ENCODE results near the gene HTRA2. TPM values are rescaled to one million over a fixed set of nuclear protein-coding genes. Genes with fewer than 3 reads are reported as not detected.

Gene HTRA2
- polyA plus RNA-seq, 6 donors from 2014 or later = 33.0 to 52.0 (median 44.7) TPM

DNA sequence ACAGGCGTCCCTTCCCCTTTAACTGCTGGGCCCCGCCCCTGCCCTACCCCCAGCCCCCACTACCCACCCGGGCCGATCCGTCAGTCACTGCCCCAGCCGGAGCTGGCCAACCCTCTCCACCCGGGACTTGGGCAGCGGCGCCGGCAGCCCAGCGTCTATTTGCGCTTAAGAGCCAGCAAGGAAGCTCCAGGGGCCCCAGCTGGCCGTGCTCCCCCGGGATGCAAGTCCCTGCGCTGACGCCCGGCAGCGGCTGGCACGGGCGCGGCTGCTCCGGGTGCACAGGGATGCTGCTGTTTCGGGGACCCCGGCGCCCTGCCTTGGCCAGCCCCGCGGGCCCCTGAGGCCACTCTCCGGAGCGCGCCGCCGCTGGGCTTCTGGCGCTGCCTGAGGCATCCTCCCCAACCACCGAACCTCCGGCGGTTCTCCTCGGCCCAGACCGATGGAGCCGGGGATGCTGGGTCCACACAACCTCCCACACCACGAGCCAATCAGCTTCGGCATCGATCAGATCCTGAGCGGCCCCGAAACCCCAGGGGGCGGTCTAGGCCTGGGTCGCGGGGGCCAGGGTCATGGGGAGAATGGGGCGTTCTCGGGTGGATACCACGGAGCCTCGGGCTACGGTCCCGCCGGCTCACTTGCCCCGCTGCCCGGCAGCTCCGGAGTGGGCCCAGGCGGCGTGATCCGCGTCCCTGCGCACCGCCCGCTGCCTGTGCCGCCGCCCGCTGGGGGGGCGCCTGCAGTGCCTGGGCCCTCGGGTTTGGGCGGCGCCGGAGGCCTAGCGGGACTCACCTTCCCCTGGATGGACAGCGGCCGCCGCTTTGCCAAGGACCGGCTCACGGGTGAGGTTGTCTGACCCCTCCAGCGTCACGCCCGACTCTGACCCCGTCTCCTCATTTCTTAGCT, 15.1 kb upstream of the HTRA2 start, which contains the start of gene TLX2:
Gene TLX2, plus strand, starts transcription at position 83 of the 903 bp plus-strand sequence. Its CDS starts 357 bp downstream, at position 440.
- peaks cover 0 to 3% (median 0%) of the 10 kb centered on the region in 7 donors for H3K9me3 Mint-ChIP-seq
- peaks cover 64 to 89% (median 78%) of the 10 kb centered on the region in 3 donors for H3K27me3 Mint-ChIP-seq
- peak within 1 kb of the TSS; percentile 59 to 89 (median 79) for H3K4me3 Mint-ChIP-seq
- H3K36me3 Mint-ChIP-seq = no peaks in the 10 kb centered on the region
- ATAC-seq (ENCODE audit: low read depth in 2 of 2) (peak; percentile 22 to 28), DNase-seq (peak; percentile 24)
- H3K27ac Mint-ChIP-seq = peak within 1 kb of the TSS in 2 of 6 donors; percentile 33 to 92
- H3K4me1 Mint-ChIP-seq = peaks cover 13 to 27% (median 25%) of the 10 kb centered on the region in 3 donors

DNA sequence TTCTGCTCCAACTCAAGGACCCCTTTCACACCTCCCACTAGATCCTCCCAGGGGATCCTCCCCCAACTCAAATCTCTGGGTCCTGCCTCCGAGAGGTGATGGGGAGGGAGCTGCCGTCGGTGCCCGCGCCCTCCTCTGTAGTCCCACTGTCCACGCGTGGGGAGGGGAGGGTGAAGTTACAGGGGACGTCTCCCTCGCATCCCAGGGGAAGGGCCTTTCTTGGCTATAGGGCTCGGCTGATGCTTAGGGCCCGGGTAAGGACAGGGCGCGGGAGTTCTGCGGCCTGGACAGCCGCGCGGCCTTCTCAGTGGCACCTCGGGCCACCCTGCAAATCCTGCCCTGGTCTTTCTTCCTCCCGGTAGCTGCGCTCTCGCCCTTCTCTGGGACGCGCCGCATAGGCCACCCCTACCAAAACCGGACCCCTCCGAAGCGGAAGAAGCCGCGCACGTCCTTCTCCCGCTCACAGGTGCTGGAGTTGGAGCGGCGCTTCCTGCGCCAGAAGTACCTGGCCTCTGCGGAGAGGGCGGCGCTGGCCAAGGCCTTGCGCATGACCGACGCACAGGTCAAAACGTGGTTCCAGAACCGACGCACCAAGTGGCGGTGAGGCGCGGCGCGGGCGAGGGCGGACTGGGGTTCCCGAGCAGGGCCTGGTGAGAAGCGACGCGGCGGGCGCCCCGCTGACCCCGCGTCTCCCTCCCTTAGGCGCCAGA, 14.3 kb upstream of the HTRA2 start:
- H3K27ac Mint-ChIP-seq = peak overlapping the region in 1 of 6 donors; percentile 92

DNA sequence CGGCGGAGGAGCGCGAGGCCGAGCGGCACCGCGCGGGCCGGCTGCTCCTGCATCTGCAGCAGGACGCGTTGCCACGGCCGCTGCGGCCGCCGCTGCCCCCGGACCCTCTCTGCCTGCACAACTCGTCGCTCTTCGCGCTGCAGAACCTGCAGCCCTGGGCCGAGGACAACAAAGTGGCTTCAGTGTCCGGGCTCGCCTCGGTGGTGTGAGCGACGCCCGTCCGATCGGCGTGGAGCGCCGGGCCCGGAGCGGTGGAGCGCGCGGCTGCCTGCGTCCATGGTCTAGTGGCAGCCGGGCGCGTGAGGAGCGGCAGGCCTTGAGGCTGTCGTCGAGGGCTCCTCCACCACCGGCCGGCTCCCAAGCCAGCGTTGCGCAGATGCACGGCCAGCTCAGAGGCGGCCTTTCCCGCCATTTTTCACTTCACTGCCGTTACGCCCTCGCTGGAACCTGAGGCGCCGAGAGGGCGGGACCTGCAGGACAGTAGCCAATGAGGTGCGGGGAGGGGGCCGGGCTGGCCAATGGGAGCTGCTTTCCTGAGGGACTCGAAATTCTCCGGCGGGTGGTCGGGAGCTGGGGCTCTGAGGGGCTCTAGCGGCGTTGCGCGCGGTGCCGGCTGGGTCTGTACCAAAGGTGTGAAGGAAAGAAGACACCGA, 13.6 kb upstream of the HTRA2 start:
- ATAC-seq (ENCODE audit: low read depth in 2 of 2) (peak; percentile 77 to 79), DNase-seq (peak; percentile 64)
- no peak overlapping the region for H3K27ac Mint-ChIP-seq
- peaks cover 13 to 27% (median 25%) of the 10 kb centered on the region in 3 donors for H3K4me1 Mint-ChIP-seq
- peak overlapping the region; percentile 70 to 91 (median 86) for H3K4me3 Mint-ChIP-seq
- peaks cover 71 to 93% (median 80%) of the 10 kb centered on the region in 3 donors for H3K27me3 Mint-ChIP-seq
- H3K36me3 Mint-ChIP-seq = no peaks in the 10 kb centered on the region
- no peaks in the 10 kb centered on the region for H3K9me3 Mint-ChIP-seq

More for the DNA sequence above, 14.3 kb upstream of the HTRA2 start:
- peaks cover 70 to 91% (median 79%) of the 10 kb centered on the region in 3 donors for H3K27me3 Mint-ChIP-seq
- ATAC-seq (ENCODE audit: low read depth in 2 of 2) (peak; percentile 17 to 21), DNase-seq (no peak)
- peak overlapping the region; percentile 59 to 89 (median 79) for H3K4me3 Mint-ChIP-seq
- H3K4me1 Mint-ChIP-seq = peaks cover 13 to 27% (median 25%) of the 10 kb centered on the region in 3 donors
- H3K9me3 Mint-ChIP-seq = no peaks in the 10 kb centered on the region
- H3K36me3 Mint-ChIP-seq = no peaks in the 10 kb centered on the region

DNA sequence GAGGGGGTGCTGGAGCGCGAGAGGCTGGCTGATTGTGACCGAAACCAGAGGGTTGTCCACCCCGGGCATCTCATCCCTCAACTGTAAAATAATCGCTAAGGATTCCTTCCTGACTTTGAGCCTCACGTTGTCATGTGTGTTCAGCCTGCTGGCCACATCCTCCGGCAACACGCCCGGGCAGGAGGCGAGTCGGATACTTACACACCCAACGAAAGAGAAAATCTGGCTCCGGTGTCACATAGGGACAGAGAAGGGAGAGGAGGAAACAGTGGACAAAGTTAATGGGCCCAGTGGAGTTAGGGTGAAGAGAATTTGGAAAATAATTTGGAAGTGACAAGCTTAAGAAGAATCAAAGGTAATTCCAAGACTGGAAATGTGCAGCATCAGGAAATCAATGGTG, 13.1 kb upstream of the HTRA2 start:
- H3K27me3 Mint-ChIP-seq = peaks cover 69 to 93% (median 80%) of the 10 kb centered on the region in 3 donors
- H3K4me3 Mint-ChIP-seq = peak overlapping the region; percentile 70 to 91 (median 86)
- peaks cover 13 to 27% (median 25%) of the 10 kb centered on the region in 3 donors for H3K4me1 Mint-ChIP-seq
- no peak overlapping the region for H3K27ac Mint-ChIP-seq
- H3K36me3 Mint-ChIP-seq = peaks cover 0 to 3% of the 10 kb centered on the region in 2 donors
- H3K9me3 Mint-ChIP-seq = no peaks in the 10 kb centered on the region
- no peak for ATAC-seq (ENCODE audit: low read depth in 2 of 2)
- no peak for DNase-seq

DNA sequence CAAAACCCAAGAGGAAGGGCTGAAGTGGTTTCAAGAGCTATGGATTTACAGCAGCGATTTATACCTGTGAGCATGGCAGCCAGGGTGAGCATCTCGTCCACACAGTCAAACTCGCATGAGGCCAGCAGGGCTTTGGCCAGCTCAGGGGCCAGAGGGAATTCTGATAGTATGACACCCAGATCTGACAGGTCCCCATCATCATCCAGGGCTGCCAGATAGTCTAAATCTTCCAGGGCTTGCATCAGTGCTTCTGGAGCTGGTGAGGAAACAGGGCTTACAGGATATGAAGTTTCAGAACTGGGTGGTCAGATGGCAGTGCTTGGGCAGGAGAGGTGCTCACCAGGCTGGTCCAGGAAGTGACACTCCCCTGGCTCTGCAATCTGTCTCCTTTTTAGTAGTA, 7.2 kb upstream of the HTRA2 start:
- Mint-ChIP-seq H3K4me3 (no peak overlapping the region), H3K27ac (no peak overlapping the region), H3K27me3 (peaks cover 42 to 50% (median 50%) of the 10 kb centered on the region in 3 donors), H3K36me3 (peaks cover 12 to 23% of the 10 kb centered on the region in 2 donors), H3K4me1 (peaks cover 14 to 19% (median 15%) of the 10 kb centered on the region in 3 donors), H3K9me3 (no peaks in the 10 kb centered on the region)
- ATAC-seq (ENCODE audit: low read depth in 2 of 2) = no peak
- no peak for DNase-seq

DNA sequence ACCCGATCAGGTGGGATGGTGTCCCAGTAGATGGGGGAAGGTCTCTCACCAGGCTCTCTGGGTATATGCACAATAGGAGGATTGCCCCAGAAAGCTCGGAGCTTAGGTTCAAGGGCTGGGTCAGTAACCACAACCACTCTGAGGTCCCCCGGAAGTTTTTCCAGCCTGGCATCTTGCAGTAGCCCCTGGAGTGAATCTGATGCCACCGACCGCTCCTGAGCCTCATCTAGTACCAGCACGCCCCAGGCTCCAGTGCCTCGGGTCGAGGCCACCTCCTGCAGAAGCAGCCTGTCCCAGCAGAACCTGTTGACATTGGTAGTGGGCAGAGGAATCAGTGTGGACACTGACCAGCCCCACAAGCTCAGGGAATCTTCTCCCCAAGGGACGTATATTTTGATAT, 5.7 kb upstream of the HTRA2 start:
- Mint-ChIP-seq H3K27me3 (peaks cover 27 to 35% (median 35%) of the 10 kb centered on the region in 3 donors), H3K4me1 (peaks cover 23 to 31% (median 29%) of the 10 kb centered on the region in 3 donors), H3K9me3 (no peaks in the 10 kb centered on the region), H3K27ac (no peak overlapping the region), H3K4me3 (peak overlapping the region in 1 of 8 donors; percentile 21), H3K36me3 (peaks cover 16 to 23% of the 10 kb centered on the region in 2 donors)
- no peak for DNase-seq
- ATAC-seq (ENCODE audit: low read depth in 2 of 2) = no peak

DNA sequence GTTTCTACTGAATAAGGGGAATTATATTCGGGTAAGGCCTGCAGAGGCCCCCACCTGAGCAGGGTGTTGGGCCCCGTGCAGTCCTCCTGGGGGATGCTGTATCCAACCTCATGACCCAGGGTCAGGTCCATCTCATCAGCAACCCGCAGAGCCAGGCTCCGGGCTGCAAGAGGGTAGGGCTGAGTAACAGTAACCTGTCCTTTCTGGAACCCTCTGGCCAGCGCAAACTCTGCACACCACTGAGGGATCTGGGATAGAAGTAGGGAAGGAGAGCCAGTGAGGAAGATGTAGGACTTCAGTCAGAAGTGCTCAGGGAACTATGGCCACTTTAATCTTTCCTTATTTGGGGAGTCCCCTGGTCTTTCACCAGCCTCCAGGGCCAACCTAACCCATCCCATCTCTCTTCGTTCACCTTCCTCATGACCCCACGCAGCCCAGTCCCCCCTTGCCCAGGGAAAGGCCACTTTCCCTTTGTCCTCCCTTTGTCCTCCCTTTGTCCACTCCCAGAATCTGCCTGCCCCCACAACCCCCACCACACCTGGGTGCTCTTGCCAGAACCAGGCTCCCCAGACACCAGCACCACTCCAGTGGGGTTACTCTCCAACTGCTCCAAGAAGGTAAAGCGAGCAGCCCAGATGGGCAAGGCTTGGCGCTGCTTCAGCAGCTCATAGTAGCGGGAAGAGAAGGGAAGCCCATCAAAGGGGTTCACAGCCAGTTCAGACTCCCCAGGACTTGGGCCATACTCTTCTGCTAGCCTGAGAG, 4.6 kb upstream of the HTRA2 start:
- Mint-ChIP-seq H3K27me3 (peaks cover 18 to 24% (median 23%) of the 10 kb centered on the region in 3 donors), H3K4me1 (peaks cover 25 to 32% (median 31%) of the 10 kb centered on the region in 3 donors), H3K9me3 (no peaks in the 10 kb centered on the region), H3K36me3 (peaks cover 16 to 23% of the 10 kb centered on the region in 2 donors), H3K27ac (peak overlapping the region in 1 of 6 donors; percentile 44), H3K4me3 (peak overlapping the region in 1 of 8 donors; percentile 4)
- no peak for ATAC-seq (ENCODE audit: low read depth in 2 of 2)
- DNase-seq = no peak

DNA sequence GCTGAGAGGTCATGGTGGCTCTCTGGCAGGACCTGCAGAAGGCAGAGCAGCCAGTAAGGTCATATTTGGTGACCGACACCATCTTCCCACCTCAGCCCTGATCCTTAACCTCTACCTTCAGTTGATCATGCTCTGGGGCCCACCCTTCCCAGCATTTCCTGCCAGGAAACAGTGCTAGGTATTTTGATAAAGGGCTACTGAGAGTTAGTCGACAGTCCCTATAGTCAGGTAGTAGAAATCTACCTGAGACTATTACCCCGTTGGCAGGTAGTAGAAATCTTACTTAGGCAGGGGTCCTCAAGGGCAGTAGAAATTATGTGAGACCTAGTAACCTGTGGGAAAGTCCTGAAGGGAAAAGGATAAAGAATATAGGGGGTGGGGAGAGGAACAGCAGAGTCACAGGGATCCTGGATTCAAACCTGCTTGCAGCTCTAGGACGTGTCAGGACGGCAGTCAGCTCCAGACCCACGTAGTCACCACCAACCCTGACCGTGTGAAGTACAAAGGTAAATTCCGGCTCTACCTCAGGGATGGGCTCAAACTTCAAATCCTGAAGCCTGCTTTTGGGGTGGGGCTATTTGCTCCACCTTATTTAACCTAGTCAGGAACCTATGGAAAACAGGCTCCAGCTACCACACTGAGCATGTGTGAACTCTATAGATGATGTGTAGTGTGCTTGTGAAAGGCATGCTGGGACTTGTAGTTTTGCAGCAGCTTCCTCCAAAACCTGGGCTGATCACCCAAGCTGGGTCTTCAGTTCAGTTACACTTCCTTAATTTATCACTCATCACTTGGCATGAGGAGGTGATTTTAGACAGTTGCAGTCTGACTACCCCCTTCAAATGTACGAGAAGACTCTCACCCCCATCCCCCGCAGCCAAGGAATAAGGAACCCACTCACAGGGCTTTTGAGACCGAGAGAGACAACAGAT, 3.8 kb upstream of the HTRA2 start, which contains the start of gene DQX1:
Gene DQX1, minus strand, starts transcription at position 515 of the 932 bp plus-strand sequence. Its CDS starts 502 bp downstream, at position 13.
- Mint-ChIP-seq H3K4me1 (peaks cover 30 to 38% (median 37%) of the 10 kb centered on the region in 3 donors), H3K27ac (peak within 1 kb of the TSS; percentile 41 to 98 (median 92)), H3K4me3 (peak within 1 kb of the TSS; percentile 35 to 86 (median 46)), H3K9me3 (no peaks in the 10 kb centered on the region), H3K27me3 (peaks cover 12 to 15% (median 15%) of the 10 kb centered on the region in 3 donors), H3K36me3 (peaks cover 16 to 23% of the 10 kb centered on the region in 2 donors)
- DNase-seq (peak; percentile 69), ATAC-seq (ENCODE audit: low read depth in 2 of 2) (peak; percentile 24 to 32)

DNA sequence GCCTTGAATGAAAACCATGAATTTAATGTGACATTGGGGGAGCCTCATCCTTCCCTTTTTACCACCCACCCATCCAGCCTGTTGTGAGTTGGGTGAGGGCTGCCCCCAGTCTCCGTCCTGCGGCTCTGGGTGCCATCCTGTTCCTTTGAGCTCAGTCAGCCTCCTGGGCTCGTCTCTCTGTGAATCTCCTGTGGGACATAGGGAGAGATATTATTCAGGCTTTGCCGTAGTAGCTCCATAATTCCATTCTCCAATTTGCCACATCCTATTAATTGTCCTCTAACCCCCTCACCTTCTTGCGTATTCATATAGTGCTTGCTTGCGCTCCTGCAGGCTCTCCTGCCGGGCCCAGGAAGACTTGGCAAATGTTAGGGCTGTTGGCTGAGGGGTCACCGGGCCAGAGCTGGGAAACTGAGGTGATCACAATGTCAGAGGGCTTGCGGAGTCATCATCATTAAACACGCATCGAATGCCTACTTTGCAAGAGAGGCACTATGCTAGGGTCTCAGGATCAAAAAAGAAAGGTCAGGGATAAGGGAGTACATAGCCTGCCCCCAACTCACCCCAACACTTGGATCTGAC, 3.0 kb upstream of the HTRA2 start:
- Mint-ChIP-seq H3K9me3 (no peaks in the 10 kb centered on the region), H3K4me1 (peaks cover 38 to 45% (median 43%) of the 10 kb centered on the region in 3 donors), H3K36me3 (peaks cover 16 to 20% of the 10 kb centered on the region in 2 donors), H3K27me3 (peaks cover 7 to 8% (median 7%) of the 10 kb centered on the region in 3 donors), H3K4me3 (peak overlapping the region; percentile 35 to 86 (median 46)), H3K27ac (peak overlapping the region; percentile 41 to 98 (median 92))
- DNase-seq (no peak), ATAC-seq (ENCODE audit: low read depth in 2 of 2) (no peak)

DNA sequence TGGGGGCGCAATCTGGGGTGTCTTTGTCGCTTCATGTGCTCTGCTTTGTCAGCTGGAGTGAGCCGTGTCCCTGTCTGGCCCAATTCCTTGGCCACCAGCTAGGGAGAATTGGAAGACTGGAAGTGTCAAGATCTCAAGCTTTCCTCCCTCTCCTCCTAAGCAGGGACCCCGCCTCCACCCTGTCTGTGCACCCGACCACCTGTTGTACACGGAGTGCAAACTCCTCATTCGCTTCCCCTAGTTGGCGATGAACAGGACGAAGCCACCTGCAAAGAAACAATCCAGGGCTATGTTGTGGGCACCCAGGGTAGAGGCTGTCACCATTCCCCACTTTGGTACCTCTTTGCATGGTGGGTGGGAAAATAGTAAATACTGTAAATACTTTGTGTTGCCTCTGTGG, 2.0 kb upstream of the HTRA2 start:
- no peaks in the 10 kb centered on the region for H3K9me3 Mint-ChIP-seq
- H3K27me3 Mint-ChIP-seq = no peaks in the 10 kb centered on the region
- H3K36me3 Mint-ChIP-seq = peaks cover 15 to 21% of the 10 kb centered on the region in 2 donors
- peaks cover 46 to 55% (median 49%) of the 10 kb centered on the region in 3 donors for H3K4me1 Mint-ChIP-seq
- no peak for DNase-seq
- ATAC-seq (ENCODE audit: low read depth in 2 of 2) = no peak
- H3K4me3 Mint-ChIP-seq = peak overlapping the region; percentile 83 to 96 (median 94)
- H3K27ac Mint-ChIP-seq = peak overlapping the region in 5 of 6 donors; percentile 18 to 95 (median 91)
